ENCODE data around the gene DNAJB1. TPM values are rescaled to one million over a fixed set of nuclear protein-coding genes. Genes with fewer than 3 reads are reported as not detected.

Gene DNAJB1
- total RNA-seq, 1 donor from 2014 or later, result 46.9 TPM

Small RNA genes within 50 kb of the gene (microRNA-seq; reads per million reads assigned to microRNA genes)
- not detected for gene MIR639

Other genes starting within 250 kb of the DNAJB1 start
- gene ADGRE5, start 137.0 kb downstream of the DNAJB1 start, total RNA-seq, result 32.6 TPM
- gene DDX39A, start 99.1 kb downstream of the DNAJB1 start, total RNA-seq, result 32.2 TPM
- 149 TPM for gene PKN1, start 85.1 kb downstream of the DNAJB1 start, total RNA-seq
- gene PTGER1, start 43.0 kb downstream of the DNAJB1 start, total RNA-seq, result not detected
- gene GIPC1, start 22.3 kb downstream of the DNAJB1 start, total RNA-seq, result 50.0 TPM
- 77.4 TPM for gene TECR, start 11.2 kb upstream of the DNAJB1 start, total RNA-seq
- gene NDUFB7, start 53.7 kb upstream of the DNAJB1 start, total RNA-seq, result 529 TPM
- gene CLEC17A, start 64.7 kb upstream of the DNAJB1 start, total RNA-seq, result not detected
- 0.11 TPM for gene ADGRE3, start 156.4 kb upstream of the DNAJB1 start, total RNA-seq
- 6.1 TPM for gene ZNF333, start 171.7 kb upstream of the DNAJB1 start, total RNA-seq

Measured in Right ventricle myocardium inferior (tissue), 1 donor.